GM19238 (cell line): ENCODE results near the gene KLHL26.

Experiments
- DNase-seq: peaks from one replicate; pipeline ENCODE4 v3.0.0; 2011; ENCODE audit warnings: low spot score; ENCODE audit not compliant: insufficient read length

Gene KLHL26

DNA sequence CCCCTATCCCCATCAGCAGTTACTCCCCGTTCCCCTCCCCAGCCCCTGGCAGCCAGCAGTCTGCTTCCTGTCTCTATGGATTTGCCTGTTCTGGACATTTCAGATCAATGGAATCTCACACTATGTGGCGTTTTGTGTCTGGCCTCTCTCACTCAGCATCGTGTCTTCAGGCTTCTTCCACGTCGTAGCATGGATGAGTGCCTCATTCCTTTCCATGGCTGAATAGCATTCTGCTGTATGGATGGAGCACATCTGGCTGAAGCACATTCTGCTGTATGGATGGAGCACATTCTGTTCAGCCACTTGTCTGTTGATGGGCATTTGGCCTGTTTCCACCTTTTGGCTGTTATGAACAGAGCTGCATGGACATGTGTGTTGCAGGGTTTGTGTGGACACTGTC, 76.2 kb downstream of the KLHL26 start:
- no peak for DNase-seq

DNA sequence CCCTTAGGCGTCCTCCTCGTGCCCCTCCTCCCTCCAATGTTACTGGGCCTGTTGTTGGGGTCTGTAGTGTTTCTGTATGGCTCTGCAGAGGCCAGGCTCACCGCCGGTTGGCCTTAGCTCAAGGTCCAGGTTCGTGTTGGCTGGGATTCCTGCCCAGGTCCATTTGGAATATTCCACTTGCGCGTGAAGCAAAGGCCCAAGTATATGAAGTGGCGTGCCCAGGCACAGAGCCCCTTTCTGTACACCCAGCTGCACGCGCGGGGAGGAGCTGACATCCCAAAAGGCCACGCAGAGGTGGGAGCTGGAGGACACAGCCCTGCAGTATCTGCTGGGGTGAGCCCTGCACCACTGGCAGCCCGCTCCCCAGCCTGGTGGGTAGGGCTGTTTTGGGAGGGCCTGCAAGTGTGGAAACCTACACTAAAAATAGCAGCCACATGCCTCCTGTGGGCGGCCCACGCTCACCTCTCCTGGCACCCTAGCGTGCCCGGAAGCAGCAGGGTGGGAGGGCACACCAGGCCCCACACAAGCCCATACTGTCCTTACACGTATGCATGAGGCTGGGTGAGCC, 76.8 kb downstream of the KLHL26 start:
- DNase-seq = no peak

DNA sequence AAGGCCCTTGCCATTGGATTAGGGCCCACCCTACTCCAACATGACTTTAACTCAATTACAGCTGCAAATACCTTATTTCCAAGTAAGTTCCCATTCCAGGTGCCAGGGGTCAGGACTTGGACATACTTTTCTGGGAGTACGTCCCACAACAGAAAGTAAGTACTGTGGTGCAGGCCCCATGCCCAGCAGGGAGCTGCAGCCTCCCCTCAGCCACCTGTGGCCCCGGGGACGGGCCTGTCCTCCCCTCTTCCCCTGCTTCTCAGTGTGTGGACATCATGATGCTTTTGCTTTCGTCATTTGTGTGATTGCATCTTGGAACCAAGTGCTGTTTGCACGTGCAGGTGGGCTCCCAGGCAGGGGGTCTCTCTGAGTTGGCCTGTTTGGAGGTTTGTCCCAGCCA, 78.6 kb downstream of the KLHL26 start:
- no peak for DNase-seq

DNA sequence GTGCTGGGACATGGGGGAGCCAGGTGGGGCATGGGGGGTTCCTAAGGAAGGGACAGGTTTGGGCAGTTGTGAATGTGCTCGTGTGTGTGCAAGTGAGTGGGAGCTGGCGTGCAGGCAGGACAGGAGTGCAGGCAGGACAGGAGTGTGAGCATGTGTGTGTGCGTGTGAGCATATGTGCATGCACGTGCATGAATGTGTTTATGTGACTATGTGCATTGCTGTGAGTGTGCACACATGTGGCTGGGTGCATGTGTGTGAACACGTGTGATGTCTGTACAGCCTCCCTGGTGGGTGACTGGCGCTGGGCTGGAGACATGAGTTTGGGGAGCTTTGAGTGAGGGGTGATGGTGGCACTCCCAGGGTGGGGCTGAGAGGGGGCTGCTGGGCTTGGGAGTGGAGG, 80.0 kb downstream of the KLHL26 start:
- DNase-seq = no peak

DNA sequence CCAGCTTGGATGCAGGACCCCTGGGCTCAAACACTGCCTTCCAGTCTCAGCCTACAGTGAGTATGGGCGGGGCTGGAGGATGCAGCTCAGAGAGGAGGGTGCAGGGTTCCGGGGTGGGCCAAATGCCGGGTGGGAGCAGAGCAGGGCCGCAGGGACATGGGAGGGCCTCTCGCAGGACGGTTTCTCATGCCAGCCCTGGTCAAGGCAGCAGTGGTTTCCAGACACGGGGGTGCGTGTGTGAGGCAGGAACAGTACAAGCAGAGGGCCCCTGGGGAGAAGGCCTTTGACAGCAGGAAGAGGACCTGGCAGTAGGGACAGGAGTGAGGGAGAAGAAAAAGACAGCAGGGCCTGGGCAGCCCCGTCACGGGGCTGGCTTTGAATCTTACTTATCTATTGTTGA, 80.8 kb downstream of the KLHL26 start:
- no peak for DNase-seq

DNA sequence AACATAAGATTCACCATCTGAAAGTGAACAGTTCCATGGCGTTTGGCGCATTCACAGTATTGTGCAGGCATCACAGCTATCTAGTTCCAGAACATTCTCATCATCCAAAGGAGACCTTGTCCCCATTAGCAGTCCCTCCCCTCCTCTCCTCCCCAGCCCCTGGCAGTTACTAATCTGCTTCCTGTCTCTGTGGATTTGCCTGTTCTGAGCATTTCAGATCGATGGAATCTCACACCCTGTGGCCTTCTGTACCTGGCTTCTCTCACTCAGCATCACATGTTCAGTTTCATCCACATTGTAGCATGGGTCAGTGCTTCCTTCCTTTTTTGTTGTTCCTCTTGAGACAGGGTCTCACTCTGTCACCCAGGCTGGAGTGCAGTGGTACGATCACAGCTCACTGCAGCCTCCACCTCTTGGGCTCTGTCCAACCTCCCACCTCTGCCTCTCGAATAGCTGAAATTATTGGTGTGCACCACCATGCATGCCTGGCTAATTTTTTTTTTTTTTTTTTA, 81.2 kb downstream of the KLHL26 start:
- DNase-seq = no peak

DNA sequence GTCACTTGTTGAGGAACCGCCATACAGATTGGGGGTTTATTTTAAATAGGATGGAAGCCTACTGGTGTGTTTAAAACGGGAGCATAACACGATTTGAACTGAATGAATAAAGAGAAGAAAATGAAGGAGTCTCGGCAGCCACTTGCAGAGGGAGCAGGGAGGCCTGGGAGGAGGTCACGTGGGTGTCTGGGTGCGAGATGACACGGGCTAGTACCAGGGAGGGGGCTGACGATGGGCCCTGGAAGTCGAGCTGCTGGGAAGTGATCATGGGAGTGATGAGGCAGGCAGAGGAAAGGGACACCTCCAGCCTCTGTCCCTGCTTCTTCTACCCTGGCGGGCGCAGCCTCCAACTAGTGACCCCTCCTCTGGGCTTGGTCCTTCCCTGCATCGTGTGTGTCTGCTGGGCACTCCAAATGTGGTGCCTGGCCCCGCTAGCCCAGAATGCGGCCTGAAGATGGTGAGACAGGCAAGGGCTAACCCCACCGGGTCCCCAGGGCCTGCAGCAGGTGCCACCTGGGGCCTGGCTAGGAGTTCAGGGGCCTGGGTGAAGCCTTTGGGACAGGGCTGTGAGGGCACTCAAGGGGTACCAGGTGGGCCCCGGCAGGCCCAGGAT, 82.1 kb downstream of the KLHL26 start:
- DNase-seq = no peak

DNA sequence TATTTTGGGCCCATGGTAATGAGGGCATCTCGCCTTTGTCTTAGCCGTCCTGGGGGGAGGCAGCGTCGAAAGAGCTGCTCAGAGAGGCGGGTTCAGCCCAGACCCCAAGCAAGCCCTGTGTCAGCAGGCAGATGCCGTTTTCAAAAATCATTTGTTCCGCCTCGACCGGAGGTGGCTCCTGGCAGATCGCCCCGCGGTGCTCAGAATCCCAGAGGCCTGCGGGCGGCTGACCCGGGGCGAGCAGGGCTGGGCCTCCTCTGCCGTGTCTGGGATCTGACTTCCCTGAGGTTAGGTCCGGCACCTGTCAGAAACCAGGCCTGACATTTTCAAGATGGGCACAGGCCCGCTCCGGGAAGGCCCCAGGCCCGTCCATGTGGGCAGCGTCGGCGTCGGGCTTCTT, 82.7 kb downstream of the KLHL26 start:
- DNase-seq = no peak
